CD4-positive, alpha-beta T cell treated with Interleukin-4 for 4 hours (primary cell): Measurements from ENCODE around the gene MRTFB.
A peak's percentile ranks its signal among the peaks of the same experiment; 100 is the strongest.

ENCODE experiments used
- DNase-seq: peaks from one replicate; pipeline ENCODE4 v3.0.0-alpha.2; 2020

Gene MRTFB

DNA sequence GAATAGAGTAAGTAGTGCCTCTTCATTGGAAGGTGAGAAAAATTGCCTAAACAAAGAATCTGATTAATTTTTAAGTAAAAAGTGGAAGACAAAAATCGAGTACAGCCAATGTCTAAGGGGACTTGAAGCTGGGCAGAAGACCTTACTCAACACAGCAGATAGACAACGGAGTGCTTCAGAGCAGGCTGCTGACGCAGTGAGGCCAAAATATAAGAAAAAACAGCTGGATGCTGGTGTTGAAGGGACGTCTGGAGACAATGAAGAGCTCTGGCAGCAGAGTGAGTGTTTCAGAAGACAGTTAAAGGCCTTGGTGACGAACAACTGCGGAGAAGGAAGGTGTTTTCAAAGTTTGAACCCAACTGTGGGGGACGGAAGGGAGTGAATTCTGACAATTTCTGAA, 169.8 kb downstream of the MRTFB start:
- no peak for DNase-seq

DNA sequence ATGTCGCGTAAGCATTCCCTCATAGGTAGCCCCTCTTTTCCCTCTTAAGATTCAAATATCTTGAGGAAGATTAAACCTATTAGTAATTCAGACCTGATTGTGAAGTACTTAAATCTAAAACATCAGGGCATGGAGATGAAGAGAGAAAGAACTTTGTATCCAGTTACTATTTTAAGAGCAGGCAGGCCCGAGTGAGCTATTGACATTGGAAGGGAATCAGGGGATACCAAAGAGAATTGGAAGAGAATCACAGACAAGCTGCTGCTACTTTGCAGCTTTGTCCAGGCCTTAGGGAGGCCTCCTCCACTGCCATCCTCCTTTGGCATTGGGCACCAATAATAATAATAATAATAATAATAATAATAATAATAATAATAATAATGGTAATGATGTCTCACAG, 170.5 kb downstream of the MRTFB start:
- no peak for DNase-seq

DNA sequence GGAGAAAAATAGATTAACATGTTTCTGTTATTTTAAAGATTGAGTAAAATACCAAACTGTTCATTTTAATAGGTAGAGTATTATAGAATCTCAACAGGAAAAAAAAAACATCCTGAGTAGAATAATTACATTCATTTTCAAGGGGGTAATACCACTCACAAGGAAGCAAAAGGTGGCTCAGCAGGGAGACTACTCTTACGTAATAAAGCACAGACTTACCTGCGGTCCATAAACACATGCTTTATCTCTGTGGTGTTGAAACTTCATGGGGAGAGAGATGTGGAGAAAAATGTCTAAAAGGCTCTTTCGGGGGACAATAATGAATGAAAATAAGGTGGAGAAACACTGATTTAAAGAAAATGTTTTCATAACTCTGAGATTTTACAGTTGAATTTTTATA, 171.7 kb downstream of the MRTFB start:
- no peak for DNase-seq

DNA sequence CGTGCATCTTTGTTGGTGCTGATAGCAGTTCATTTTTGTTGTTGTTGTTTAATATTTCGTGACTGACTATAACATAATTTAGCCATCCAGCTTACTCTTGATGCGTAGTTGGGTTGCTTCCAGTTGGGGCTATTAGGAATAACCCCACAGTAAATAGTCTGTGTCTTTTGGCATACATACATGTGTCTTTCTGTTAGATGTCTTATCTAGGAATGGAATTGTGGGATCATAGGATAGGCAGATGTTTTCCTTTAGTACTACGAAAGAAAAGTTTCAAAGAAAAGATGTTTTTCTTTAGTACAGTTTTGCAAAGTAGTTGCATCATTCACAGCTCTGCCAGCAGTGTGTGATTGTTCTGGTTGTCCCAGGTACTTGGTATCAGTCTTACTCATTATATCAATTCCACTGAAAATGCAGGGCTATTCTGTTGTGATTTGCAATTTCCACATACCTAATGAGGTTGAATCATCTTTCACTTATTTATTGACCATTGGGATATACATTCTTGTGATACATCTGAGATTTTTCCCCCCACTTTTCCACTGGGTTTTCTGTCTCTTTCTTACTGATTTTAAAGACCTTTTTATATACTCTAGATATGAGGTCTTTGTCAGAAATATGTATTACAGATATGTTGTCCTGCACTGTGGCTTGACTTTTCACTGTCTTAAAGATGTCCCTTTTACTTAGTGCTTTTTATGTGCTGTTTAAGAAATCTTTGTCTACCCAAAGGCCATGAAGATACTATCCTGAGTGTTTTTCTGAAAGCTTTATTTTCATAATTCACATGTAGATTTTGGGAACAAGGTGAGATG, 173.3 kb downstream of the MRTFB start:
- no peak for DNase-seq

DNA sequence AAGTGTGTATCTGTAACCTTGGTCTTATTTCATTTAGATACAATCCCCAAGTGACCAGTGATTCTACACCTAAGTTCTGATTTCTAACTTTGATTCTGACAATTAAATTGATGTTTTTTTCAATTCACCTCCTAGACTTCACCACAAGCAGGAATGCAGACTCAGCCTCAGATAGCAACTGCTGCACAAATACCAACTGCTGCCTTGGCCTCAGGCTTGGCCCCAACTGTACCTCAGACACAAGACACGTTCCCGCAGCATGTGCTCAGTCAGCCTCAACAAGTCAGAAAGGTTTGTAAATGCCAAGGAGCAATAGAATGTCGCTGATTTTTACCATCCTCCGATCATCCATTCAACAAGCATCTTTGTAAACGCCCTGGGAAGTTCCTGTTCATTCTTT, 177.7 kb downstream of the MRTFB start:
- no peak for DNase-seq

DNA sequence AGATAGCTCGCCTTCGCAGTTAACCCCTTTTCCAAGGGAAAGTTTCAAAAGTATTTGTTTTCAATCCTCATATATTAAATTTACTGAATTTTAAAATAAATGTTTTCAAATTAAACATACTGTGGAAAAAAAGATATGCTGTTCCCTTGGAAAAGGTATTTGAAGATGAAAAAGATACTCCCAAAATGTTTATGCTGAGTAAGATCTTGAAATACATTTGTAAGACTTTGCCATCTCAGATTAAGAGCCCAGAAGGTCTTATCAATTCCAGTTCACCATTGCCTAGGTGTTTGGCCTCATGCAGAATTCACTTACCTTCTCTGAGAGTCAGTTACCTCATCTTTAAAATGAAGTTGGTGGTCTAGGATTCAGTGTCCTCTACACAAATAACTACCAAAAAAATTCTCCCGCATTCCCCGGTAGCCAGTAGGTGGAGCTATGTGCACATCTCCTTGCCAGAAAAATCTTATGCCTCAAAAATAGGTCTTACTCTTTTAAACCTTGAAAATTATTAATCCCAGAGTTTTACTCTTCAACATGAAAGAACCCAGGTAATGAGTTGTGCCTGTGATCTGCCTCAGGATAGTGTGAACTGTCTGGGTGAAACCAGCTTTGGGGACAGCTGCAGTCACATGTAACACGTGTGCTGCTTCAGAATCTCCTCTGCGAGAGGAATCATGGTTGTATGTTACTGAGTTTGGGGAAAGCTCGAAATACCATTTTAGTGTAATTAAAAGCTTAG, 178.3 kb downstream of the MRTFB start:
- peak; percentile 60 for DNase-seq

DNA sequence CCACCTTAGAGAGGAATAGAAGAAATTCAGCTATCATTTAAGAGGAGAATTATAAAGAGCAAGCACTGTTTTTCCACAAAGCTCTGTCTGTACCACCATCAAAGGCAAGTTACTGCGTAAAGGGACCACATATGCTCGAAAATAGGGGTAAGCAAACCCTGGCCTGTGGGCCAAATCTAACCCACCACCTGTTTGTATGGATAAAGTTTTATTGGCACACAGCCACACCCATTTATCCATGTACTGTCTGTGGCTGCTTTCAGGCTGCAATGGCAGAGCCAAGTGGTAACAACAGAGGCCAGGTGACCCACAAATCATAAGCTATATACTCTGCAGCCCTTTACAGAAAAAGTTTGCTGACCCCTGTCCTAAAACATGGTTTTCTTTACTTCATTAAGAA, 180.3 kb downstream of the MRTFB start:
- DNase-seq: no peak

DNA sequence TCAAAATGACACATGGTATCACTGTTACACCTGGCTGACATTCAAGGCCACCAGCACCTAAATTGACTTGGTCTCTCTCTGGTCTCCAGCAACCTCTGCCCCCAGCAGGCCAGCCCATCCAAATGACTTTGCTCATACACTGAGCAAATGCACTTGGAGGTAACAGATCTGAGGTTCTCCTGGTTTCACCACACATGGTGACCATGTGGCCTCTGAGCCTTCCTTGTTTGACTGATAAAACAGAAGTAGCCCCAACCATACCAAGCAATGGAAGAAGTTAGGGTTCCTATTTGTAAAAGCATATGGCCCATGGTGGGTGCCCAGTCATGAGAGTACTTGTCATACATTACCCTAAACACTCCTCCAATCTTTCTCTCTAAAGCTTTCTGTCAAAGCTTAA, 181.7 kb downstream of the MRTFB start:
- DNase-seq: no peak

DNA sequence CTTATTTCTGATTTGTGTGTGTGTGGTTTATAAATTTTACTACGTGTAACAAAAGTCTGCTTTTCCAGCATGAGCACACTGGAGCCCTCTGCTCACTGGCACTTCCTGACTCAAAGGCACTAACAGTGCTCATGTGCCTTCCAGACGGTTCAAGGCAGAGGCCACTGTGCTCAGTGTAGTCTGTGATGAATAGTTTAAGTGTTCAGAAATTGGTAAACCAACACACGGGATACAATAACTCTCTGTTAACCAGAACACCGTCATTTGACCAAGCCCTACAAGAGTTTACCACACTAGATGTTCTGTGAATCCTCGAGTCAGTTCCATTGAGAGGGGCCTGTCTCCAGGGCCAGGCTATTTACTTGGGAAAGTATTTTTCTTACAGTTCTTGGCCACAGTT, 191.9 kb downstream of the MRTFB start:
- no peak for DNase-seq

DNA sequence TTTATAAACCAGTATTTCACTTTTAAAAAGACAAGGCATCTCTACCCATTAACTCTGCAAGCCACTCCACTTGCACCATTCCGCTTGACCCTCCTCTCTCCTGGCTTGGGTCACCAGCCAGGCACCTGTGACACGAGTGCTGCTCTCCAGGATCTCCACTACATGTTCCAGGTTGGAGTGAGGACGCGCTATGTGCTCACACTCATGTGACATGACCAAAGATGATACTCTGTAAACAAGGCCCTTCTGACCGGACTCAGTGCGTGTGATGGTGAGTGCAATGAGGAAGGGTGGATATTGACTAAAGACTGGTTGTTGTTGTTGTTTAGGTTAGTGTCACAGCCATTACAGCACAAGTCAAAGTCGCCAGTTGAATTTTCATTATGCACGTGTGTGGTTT, 192.7 kb downstream of the MRTFB start:
- DNase-seq: no peak

DNA sequence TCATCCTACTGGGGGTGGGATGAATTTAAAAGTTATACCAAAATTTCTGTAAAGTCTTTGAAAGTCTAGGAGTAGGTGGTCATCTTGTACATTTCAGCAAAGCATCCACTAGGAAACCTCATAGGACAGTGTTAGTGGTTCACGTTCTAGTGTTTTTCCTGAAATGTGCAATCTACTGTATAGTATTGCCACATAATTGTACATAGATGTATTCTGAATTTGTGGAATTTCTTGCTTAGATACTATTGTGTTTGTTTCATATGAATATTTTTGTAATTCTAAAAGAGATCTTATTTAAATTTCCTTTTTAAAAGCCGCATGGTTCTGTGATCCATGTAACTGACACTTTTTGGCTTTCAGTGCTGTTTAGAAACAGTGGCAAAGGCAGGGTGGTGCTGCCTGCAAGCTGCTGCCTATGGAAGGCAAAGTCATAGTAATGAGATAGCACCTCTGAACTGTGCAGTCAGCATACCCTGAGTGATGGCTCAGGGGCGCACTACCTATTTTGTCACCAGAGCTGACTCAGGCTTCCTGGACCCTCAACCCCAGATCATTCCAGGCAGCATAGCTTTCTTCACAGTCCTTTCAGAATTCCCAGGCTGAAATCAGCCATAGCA, 193.3 kb downstream of the MRTFB start:
- DNase-seq: no peak

DNA sequence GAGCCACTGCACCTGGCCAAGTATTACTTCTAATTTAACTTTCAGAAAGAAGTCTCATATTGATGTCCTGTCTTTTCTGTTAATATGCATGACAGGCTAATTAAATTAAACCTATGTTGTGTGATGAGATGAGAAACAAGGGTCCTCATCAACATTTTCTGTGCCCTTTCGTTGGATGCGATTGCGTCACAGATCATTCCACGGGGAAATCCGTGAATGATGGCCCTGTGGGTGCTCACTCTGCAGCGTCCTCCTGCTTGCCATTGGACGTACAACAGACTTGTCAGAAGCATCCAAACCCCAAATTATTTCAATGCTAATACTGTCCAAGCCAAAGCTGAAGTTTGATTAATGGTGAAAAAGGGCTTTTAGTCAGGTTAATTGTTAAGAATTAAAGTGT, 197.0 kb downstream of the MRTFB start:
- DNase-seq: no peak

DNA sequence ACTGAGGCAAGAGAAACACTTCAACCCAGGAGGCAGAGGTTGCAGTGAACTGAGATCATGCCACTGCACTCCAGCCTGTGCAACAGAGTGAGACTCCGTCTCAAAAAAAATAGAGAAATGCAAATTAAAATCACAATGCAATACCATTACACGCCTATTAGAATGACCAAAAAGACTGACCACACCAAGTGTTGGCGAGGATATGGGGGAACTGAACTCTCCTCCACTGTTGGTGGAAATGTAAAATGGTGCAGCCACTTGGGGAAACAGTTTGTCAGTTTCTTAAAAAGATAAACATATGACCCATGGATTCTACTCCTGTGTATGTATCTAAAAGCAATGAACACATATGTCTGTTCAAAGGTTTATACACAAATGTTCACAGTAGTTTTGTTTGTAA, 204.8 kb downstream of the MRTFB start:
- DNase-seq: no peak

DNA sequence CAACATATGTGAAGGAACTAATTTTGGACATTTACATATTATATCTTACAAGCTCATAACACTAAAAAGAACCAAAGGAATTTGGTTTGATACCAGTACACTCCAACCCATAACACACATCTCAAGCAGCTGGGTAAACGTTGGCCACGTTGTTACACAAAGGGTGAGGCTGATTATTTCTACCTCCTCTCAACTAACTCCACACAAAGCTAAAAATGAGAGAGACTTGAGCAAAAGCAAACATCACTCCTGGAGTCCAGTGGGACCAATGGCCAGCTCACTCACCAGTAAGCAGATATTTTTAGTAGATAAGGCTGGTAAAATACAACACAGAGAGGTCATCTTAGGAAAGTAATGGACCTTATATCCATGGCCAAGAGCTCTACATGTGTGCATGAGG, 207.6 kb downstream of the MRTFB start:
- no peak for DNase-seq

DNA sequence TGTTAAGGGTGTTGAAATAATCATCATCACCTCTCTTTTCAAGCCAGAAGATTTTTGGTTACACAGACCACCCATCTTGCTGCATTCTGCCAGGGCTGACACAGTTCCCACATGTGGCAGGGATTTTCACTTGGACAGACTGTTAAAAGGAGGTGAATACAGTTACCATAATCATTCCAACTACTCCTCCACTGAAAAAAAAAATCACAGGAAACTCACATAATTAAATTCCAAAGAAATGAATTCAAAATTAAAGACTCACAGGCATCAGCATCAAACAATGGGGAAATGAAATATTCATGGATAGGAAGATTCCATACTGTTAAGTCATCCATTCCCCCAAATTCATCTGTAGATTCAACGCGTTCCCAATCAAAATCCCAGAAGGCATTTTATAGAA, 209.4 kb downstream of the MRTFB start:
- DNase-seq: no peak

DNA sequence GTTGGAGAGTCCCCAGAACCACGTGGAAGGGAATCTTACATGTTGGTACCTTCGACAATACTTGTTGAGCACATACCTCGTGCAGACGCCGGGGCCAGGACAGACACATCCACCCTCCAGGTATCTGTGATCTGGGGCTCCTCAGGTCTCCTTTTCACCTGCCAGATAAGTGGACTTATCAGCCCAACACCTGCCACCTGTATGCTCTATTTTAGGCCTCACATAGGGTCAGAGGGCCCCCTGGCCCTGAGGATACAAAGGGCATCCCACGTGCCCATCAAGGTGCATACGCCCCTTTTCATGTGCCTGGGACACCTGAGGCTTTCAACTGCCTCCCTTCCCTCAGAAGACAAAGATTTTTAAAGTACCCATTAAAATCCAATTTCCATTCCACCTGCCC, 212.7 kb downstream of the MRTFB start:
- no peak for DNase-seq

DNA sequence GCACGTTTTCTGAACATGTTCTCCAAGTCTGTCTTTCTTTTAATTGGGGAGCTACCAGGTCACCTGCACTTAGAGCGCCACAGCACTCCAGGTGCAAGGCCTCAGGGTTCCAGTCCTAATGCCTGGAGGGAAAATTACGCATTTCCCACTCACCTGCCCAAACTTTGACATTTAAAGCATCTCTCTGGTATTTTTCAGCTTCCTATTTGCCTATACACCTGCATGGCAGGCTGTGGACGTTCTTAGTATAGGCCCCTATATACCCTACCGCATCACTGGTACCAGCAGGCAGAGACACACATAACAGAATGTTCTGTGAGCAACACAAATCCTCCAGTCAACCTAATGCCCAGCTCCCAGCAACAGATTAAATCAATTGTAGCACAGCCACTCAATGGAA, 213.3 kb downstream of the MRTFB start:
- DNase-seq: no peak

DNA sequence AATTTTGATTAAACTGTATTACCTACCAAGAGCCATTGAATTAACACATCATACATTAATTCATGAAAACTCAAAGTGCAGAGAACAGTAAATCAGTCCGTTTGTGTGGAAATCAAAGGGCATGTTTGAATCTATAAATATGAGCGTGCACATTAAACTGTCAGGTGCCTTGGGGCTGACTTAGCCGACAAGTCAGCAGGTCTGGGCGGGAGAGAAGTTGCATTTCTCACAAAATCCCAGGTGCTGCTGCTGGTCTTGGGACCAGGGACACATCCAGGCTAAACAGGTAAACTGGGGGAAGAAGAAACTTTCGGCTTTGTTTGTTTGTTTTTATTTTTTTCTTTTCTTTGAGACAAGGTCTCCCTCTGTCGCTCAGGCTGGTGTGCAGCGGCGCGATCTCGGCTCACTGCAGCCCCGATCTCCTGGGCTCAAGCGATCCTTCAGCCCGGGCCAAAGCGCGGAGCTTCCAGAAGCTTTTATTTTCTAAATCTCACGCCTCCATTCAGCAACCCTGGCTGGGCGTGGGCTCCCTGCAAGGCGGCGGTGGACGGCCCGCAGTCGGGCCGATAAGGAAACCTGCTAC, 213.9 kb downstream of the MRTFB start:
- DNase-seq: no peak

DNA sequence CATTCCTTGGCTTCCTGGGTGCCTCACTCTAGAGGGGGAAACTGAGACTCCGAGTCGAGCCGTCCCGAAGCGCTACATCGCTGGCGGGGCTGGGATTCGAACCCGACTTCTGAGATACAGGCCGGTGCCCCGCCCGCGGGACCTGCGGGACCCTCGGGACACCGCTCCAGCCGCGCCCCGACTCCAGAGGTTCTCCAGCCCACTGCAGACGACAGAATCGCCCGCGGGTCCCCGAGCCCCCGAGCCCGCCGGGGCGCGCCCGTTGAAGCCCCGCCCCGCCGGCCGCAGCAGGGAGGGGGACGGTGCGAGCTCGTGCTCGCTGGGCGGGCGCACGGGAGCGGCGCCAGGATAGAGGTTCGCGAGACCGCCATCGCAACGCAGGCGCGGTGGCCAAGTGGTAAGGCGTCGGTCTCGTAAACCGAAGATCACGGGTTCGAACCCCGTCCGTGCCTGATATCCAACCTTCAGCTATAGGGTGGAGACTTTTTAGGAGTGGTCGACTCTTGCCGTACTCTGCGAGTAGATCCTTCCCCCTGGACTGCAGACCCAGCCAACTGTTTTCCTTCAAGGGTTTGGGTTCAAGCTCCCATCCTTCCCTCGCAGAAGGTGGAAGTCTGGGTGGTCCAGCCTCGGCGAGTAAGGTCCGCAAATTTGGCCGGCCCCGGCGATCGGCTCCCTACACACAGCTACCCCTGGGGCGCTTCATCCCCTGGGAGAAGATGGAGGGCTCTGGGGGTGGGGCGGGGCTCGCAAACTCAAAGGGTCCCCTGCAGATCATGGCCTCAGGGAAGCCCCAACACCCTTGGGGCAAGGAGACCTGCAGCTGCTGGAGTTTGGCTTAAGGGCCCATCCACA, 214.6 kb downstream of the MRTFB start:
- peak; percentile 93 for DNase-seq

DNA sequence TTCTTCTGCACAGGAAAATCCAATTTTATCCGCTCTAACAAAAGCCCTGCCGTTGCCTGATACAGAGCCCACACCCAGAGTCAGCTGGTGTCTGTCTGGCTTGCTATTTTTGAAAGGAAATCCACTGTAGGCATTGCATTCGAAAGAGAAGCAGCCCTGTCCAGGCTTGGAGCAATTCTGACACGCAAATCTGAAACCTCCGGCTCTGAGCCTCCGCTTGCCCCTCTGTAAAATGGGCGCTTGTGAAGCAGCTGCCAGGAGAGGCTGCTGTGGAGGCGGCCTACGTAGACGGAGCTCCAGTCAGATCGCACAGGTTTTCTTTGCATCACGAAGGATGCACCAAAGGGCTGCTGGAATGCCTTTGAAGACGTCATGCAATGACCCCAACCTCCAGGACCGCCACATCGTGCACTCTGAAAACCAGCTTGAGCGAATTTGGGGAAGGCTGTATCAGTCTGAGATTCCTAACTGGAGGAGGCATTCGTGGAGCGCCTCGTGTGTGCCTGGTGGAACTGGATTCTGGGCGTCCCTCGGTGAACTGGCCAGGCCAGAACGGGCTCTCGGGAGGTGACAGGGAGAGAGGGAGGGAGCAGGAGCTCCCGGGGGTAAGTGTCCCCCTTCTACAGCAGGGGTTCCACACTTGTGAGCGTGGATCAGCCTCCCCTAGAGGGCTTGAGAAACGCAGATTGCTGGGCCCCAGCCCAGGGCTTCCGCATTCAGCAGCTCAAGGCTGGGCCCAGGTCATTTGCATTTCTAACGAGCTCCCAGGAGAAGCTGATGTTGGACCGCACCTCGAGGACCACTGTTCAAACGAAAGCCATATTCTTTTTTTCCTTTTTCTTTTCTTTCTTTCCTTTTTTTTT, 215.5 kb downstream of the MRTFB start:
- DNase-seq: peak; percentile 43

DNA sequence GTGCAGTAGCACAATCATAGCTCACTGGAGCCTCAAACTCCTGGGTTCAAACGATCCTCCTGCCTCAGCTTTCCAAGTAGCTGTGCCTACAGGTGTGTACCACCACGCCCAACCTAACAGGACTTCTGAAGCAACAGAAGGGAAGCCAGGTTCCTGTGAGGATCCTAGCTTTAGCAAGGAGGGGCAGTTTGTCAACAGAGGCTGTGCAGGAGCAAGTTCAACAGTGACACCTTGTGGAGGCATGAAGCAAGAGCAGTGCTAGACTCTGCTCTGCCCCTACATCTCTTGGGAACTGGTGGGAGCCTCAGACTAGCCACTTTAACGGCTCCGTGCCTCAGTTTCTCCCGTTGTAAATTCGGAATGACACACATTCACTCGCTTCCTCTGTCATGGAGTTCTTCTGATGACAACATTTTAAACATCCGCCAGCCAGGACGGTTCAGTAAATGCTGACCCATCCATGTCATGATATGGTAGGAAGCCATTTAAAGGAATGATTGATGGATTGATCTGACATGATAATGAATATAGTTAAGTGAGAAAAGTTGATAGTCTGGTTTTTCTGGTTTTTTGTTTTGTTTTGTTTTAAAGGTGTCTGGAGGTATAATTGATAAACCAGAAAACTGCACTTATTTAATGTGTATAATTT, 218.7 kb downstream of the MRTFB start:
- DNase-seq: no peak
